GM20000 (cell line): ENCODE measurements around the gene SOCS7.

Source experiments
- DNase-seq: peaks from one replicate; pipeline ENCODE4 v3.0.0; 2012; ENCODE audit warnings: low spot score
- TF ChIP-seq, protein P1 (sequence below): IDR thresholded peaks from 2 replicates; pipeline ENCODE4 v1.5.1; 2012; ENCODE audit warnings: mild to moderate bottlenecking, control low read depth; ENCODE audit errors: extremely low read depth, missing control alignments

The SOCS7 gene

DNA sequence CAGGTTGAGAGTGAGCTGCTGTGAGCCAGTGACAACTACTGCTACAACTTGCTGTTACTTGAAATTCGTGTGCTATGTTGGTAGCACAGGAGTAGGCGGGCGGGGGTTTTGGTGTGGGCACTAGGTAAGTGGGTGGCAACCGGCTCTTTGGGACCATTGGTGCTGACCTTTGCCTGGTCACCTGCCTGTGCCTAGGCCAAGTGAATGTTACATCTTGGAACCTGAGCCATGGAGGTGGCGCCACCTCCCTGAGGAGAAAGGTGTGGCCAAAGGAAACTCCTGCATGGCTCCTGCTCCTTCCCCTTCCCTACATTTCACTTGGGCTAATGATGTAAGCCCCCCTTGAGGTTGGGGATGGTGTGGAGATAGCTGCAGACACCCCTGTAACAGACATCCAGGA is 51.3 kb downstream of the SOCS7 start:
- DNase-seq = no peak
- TF ChIP-seq, protein P1, sequence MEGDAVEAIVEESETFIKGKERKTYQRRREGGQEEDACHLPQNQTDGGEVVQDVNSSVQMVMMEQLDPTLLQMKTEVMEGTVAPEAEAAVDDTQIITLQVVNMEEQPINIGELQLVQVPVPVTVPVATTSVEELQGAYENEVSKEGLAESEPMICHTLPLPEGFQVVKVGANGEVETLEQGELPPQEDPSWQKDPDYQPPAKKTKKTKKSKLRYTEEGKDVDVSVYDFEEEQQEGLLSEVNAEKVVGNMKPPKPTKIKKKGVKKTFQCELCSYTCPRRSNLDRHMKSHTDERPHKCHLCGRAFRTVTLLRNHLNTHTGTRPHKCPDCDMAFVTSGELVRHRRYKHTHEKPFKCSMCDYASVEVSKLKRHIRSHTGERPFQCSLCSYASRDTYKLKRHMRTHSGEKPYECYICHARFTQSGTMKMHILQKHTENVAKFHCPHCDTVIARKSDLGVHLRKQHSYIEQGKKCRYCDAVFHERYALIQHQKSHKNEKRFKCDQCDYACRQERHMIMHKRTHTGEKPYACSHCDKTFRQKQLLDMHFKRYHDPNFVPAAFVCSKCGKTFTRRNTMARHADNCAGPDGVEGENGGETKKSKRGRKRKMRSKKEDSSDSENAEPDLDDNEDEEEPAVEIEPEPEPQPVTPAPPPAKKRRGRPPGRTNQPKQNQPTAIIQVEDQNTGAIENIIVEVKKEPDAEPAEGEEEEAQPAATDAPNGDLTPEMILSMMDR = no peak

- TF ChIP-seq, protein P1 = no peak
- no peak for DNase-seq
Measured at GRCh38 chr17:38403491-38403890, 51.8 kb downstream of the SOCS7 start.

DNA sequence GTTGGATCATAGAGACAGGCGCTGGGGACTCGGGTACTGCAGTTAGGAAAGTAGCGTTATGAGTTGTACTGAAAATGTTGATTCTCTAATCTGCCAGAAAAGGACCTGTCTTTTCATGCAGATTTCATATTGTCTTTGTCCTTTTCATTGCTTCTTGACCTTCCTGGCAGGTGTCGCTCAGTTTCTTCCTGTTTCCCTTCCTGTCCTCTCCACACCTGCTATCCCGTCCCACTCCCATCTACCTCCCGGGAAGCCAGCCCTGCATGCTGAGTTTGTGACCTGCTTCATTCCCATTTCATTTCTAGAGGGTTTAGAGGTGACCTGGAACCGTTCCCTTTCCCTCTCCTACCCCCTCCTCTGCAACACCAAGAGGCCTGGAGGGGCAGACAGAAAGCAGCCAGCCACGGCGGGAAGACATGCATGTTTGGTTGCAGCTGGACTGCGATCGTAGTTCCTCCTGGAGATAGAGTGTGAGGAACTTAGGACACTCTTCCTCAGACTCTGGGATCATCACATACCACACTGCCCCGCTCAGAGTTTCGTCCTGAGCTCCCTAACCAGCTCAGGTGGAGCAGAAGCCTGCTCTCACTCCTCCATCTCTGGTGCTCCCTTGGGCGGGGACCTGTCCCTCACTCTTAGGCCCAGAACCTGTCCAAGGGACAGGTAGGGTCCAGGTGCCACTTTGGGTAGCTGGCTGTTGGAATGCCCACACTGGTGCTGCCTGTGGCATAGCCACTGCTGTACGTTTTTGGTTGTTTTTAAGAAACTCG is 52.7 kb downstream of the SOCS7 start:
- TF ChIP-seq, protein P1 = no peak
- DNase-seq = no peak

GRCh38 chr17:38405654-38406053 is 54.0 kb downstream of the SOCS7 start:
- TF ChIP-seq, protein P1 = no peak
- no peak for DNase-seq

DNA sequence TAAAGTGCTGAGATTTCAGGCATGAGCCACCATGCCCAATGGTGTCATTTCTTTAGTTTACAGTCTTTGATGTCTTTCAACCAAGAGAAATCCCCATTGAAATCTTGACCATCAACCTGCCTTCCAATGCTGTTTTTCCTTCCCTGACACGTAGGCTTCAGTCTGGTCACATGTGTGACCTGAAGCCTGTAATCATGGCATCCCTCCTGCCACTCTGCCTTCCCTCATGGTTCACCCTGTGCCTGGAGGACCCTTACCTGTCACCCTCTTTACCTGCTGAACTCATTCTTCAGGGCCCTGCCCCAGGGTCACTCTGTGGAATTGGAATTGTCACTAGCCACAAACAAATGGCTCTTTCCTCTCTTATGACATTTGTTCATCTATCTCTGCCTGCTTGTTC is 58.6 kb downstream of the SOCS7 start:
- DNase-seq = no peak
- TF ChIP-seq, protein P1 = no peak

- TF ChIP-seq, protein P1 = no peak
- peak; percentile 55 for DNase-seq
Measured at GRCh38 chr17:38415250-38416194, 63.9 kb downstream of the SOCS7 start.

DNA sequence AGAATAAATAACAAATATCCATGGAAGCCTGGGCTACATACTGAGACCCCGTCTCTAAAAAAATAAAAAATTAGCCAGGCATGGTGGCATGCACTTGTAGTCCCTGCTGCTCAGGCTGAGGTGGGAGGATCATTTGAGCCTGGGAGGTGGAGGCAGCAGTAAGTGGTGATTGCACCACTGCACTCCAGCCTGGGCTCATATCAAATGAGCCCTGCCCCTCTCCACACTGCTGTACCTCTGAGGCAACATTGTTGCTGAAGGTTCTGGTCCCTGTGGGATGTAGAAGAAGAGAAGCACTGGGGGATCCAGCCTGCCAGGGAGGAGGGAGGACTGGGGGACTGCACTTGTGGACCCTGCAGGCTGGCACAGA is 65.2 kb downstream of the SOCS7 start:
- DNase-seq = no peak

More for the DNA sequence above, 65.2 kb downstream of the SOCS7 start:
- TF ChIP-seq, protein P1 = no peak
